COR-L47 (cell line): ENCODE measurements around the gene RAB7A.
"Not testable (repeated sequence)": the region's sequence is repeated elsewhere in the genome, so short reads cannot be mapped to it uniquely, and the experiment has no call there.

Experiments
- DNase-seq: peaks from one replicate; lab custom pipeline; 2025; lab: John Stamatoyannopoulos, UW

RAB7A gene

GRCh38 chr3:128753715-128754114 lies 27.7 kb downstream of the RAB7A start:
- DNase-seq: no peak

GRCh38 chr3:128760042-128760441 lies 34.1 kb downstream of the RAB7A start:
- no peak for DNase-seq

GRCh38 chr3:128760881-128761280 lies 34.9 kb downstream of the RAB7A start:
- no peak for DNase-seq

GRCh38 chr3:128761392-128761791 lies 35.4 kb downstream of the RAB7A start:
- DNase-seq: no peak

DNA sequence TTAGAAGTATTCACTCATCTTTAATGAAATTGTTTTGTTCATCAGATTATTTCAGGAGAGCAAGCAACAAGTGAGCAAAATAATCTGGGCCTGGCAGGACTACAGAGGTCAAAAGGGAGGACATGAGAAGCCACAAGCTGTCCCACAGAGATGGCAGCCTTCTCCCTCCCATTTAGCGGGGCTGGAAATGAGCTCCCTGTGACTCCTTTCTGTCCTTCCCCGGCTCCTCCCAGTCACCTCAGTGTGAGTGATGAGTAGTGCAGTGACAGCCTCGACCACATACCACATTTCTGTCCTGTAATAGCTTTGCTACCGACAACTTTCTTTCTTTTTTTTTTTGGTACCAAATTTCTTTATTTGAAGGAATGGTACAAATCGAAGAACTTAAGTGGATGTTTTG lies 38.0 kb downstream of the RAB7A start:
- no peak for DNase-seq

- no peak for DNase-seq
Measured at GRCh38 chr3:128764863-128765262, 38.9 kb downstream of the RAB7A start.

DNA sequence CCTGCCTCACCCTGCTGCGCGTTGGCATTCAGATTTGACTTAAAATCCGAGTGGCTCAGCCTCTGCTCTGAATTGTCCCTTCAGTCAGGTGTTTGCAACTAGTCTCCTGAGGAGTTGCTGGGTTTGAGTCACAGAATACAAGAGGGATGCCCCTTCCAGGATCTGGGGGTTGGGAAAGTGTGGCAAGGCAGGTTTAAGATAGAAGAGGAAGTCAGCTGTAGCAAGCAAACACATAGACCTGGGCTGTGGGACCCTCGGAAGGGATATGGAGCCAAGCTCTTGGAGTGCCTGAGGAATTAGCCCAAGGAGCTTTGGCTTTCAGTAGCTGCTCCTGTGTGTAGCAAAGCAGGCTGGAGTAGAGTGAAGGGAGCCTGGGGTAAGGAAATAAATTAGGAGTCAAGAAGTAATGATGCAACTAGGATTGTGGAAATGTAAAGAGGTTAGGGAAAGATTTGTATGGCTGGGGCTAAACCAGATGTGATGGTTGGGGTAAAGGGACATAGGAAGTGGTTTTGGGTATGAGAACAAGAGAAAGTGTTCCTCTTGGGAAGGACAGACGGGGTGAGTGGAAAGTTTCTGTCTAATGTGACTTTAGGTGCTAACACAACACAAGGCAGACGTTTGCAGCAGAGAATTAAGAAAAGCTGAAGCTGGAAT lies 41.2 kb downstream of the RAB7A start:
- no peak for DNase-seq

- DNase-seq: no peak
Measured at GRCh38 chr3:128768471-128768870, 42.5 kb downstream of the RAB7A start.

- DNase-seq: no peak
Measured at GRCh38 chr3:128770387-128770786, 44.4 kb downstream of the RAB7A start.

GRCh38 chr3:128773189-128773588 lies 47.2 kb downstream of the RAB7A start:
- DNase-seq: not testable (repeated sequence)

GRCh38 chr3:128773592-128773991 lies 47.6 kb downstream of the RAB7A start:
- DNase-seq: not testable (repeated sequence)

DNA sequence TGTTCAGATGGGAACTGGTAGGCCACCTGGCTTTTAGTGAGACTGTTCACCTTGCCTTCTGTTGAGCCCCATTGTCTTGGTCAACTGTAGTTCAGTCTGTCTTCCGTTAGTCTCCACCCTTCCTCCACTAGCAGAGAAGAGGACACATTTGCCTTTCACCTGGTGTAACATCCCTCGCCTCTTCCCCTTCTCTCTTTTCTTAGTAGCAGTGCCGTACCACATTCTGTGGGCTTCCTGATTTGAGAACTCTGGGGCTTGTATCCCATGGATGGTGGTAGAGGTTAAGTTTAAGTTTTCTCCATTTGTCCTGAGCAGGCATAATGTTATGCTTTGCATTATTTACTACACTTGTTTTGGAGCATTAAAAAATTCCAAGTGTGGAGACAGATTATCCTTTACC lies 49.3 kb downstream of the RAB7A start:
- no peak for DNase-seq

GRCh38 chr3:128775906-128776542 lies 50.0 kb downstream of the RAB7A start:
- DNase-seq: no peak

- DNase-seq: no peak
Measured at GRCh38 chr3:128780101-128780837, 54.3 kb downstream of the RAB7A start.

- no peak for DNase-seq
Measured at GRCh38 chr3:128781164-128781563, 55.2 kb downstream of the RAB7A start.

DNA sequence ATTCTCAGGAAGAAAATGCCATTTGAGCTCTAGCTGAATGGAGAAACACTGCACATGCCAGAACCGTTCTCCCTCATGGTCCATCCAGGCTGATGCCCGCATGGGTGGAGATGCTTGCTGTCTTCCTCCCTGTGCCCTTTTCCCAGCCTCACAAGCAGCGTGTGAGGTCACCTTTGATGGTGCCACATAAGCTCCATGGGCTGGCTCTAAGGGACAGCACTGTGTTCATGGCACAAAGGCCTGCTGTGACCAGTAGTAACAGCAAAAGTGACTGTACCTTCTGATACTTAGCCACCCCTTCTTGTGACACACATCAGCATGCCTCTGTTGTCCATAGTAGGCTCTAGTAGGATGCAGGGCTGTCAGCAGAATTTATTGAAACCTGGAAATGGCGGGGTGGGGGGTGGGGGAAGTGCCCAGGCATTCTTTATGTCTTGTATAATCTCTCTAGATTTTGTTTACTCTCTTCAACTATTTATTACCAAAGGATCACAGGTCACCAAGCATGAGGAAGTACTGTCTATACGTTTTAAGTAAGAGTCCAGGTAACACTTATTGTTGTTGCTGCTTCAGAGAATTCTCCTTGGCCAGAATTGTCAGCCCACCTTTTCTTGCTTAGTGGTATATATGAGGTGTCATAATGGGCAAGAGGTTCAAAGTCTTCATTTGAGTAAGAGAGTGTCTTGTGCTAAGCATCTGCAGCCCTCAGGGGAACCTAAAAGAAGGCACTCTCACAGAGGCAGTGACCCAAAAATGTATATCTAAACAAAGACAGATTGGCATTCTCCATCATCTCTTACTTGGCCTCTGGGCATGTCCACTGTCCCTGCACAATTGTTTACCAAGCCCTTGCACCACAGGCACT lies 56.5 kb downstream of the RAB7A start:
- DNase-seq: no peak

GRCh38 chr3:128783774-128784173 lies 57.8 kb downstream of the RAB7A start:
- no peak for DNase-seq

DNA sequence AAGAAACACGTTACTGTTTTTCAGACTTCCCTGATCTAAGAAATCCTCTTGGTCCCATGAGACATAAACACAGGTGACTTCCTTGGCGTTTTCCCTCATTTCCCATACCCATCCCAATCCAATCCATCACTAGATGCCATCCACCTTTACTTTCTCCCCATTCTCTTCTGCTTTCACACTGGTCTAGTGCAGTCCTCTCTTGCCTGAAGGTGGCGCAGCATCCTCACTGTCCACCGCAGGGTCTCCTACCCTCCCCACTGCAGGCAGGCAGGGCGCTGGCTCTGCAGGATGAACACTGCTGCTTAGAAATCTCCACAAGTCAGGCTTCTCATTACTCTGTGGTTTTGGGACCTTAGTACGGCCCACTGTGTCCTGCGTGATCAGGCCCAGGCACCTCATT lies 58.2 kb downstream of the RAB7A start:
- DNase-seq: no peak

- DNase-seq: no peak
Measured at GRCh38 chr3:128784843-128785242, 58.9 kb downstream of the RAB7A start.

- no peak for DNase-seq
Measured at GRCh38 chr3:128786434-128787020, 60.5 kb downstream of the RAB7A start.

DNA sequence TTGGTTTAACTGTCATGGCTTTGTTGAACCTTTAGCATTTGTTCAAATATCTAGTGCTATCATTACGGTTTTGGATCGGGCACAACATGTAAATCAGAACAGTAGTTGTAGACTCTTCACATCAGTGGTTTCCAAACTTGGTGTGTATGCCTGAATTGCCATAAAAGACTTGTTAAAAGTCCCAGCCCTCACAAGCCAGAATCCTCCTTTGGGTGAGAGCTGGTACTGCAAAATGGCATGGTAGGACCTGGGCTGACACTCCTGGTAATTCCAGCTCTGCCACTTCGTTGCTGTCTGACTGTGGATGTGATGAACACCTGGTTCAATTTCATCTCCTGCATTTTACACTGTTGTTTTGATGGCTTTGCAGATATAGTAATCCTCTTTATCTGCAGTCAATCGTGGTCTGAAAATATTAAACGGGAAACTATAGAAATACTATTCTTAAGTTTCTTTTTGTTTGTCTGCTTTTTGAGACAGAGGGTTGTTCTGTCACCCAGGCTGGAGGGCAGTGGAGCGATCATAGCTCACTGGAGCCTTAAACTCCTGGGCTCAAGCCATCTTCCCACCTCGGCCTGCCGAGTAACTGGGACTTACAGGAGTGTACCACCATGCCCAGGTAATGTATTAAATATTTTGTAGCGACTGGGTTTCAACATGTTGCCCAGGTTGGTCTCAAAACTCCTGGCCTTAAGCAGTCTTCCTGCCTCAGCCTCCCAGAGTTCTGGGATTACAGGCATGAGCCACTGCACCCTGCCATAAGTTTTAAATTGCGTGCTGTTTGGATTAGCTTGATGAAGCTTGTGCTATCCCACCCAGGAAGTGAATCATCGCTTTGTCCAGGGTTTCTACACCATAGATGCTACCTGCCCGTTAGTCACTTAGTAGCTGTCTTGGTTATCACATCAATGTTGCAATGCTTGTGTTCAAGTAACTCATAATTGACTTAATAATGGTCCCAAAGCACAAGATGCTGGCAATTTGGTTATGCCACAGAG lies 61.6 kb downstream of the RAB7A start:
- DNase-seq: no peak
